ENCODE results near the gene FHL2. TPM values are rescaled to one million over a fixed set of nuclear protein-coding genes. Genes with fewer than 3 reads are reported as not detected.

Gene FHL2
- total RNA-seq, 1 donor from 2014 or later = 5.5 TPM

- H3K4me3 ChIP-seq = no peak overlapping the region
- DNase-seq (no peak), ATAC-seq (no peak)
- intact Hi-C loops (cut with DNase I) = no loop called here
- H3K36me3 ChIP-seq = peaks cover 6% of the 10 kb centered on the region
- H3K4me1 ChIP-seq = peaks cover 25% of the 10 kb centered on the region
- TF ChIP-seq, protein P1, sequence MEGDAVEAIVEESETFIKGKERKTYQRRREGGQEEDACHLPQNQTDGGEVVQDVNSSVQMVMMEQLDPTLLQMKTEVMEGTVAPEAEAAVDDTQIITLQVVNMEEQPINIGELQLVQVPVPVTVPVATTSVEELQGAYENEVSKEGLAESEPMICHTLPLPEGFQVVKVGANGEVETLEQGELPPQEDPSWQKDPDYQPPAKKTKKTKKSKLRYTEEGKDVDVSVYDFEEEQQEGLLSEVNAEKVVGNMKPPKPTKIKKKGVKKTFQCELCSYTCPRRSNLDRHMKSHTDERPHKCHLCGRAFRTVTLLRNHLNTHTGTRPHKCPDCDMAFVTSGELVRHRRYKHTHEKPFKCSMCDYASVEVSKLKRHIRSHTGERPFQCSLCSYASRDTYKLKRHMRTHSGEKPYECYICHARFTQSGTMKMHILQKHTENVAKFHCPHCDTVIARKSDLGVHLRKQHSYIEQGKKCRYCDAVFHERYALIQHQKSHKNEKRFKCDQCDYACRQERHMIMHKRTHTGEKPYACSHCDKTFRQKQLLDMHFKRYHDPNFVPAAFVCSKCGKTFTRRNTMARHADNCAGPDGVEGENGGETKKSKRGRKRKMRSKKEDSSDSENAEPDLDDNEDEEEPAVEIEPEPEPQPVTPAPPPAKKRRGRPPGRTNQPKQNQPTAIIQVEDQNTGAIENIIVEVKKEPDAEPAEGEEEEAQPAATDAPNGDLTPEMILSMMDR (IDR thresholded peaks at IDR 0.05) = no peak
- no peaks in the 10 kb centered on the region for H3K9me3 ChIP-seq
- H3K27me3 ChIP-seq (ENCODE audit: low read depth) = no peaks in the 10 kb centered on the region
- H3K27ac ChIP-seq = no peak overlapping the region
These were observed 27.0 kb downstream of the FHL2 start for GRCh38 chr2:105371810-105372209.

DNA sequence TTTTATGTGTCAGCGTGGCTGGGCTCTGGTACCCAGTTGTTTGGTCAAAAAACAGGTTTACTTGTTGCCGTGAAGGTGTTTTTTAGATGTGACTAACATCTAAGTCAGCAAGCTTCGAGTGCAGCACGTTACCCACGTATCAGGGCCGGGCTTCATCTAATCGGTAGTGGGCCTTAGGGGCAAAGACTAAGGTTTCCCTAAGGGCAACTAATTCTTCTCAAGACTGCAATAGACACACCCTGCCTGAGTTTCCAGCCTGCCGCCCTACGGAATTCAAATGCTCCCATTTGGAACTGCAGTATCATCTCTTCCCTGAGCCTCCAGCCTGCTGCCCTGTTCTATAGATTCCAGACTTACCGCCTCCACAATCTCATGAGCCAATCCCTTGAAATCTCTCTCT, 27.7 kb downstream of the FHL2 start:
- no peak overlapping the region for H3K4me3 ChIP-seq
- intact Hi-C loops (cut with DNase I) = no loop called here
- DNase-seq (no peak), ATAC-seq (no peak)
- H3K27me3 ChIP-seq (ENCODE audit: low read depth) = no peaks in the 10 kb centered on the region
- H3K4me1 ChIP-seq = peaks cover 25% of the 10 kb centered on the region
- no peak overlapping the region for H3K27ac ChIP-seq
- H3K9me3 ChIP-seq = no peaks in the 10 kb centered on the region
- TF ChIP-seq, protein P1 (IDR thresholded peaks at IDR 0.05) = no peak
- peaks cover 7% of the 10 kb centered on the region for H3K36me3 ChIP-seq

GRCh38 chr2:105369777-105370690, 28.8 kb downstream of the FHL2 start:
- intact Hi-C loops (cut with DNase I) = no loop called here
- no peak overlapping the region for H3K4me3 ChIP-seq
- peaks cover 9% of the 10 kb centered on the region for H3K36me3 ChIP-seq
- no peak overlapping the region for H3K27ac ChIP-seq
- peaks cover 25% of the 10 kb centered on the region for H3K4me1 ChIP-seq
- H3K27me3 ChIP-seq (ENCODE audit: low read depth) = no peaks in the 10 kb centered on the region
- DNase-seq (peak; percentile 89), ATAC-seq (peak; percentile 90 to 96)
- H3K9me3 ChIP-seq = no peaks in the 10 kb centered on the region
- TF ChIP-seq, protein P1 (IDR thresholded peaks at IDR 0.05) = peak; percentile 92

- H3K36me3 ChIP-seq = peaks cover 9% of the 10 kb centered on the region
- no peaks in the 10 kb centered on the region for H3K9me3 ChIP-seq
- no peak for DNase-seq
- peaks cover 20% of the 10 kb centered on the region for H3K4me1 ChIP-seq
- no peak overlapping the region for H3K27ac ChIP-seq
- intact Hi-C loops (cut with DNase I) = no loop called here
- TF ChIP-seq, protein P1 (IDR thresholded peaks at IDR 0.05) = no peak
- ATAC-seq = no peak
- H3K27me3 ChIP-seq (ENCODE audit: low read depth) = no peaks in the 10 kb centered on the region
- H3K4me3 ChIP-seq = no peak overlapping the region
These were observed 30.0 kb downstream of the FHL2 start for GRCh38 chr2:105368759-105369408.

DNA sequence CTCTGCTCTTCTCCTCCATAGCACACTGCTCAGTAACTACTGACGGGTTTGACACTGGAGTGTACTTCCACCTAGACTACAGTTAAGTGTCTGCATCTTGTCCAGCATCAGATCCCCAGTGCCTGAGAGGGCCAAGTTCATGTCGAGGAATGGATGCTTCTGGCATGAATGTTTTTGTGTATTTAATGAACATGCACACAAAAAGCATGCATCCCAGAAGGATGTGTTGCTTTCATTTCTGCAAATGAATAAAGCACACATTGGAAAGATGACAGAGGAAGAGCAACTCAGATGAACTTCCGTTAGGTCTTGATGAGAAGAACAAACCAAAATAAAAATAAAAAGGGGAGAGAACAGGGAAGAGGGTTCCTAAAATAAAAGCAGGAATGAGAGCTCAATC, 33.6 kb downstream of the FHL2 start:
- H3K27me3 ChIP-seq (ENCODE audit: low read depth) = no peaks in the 10 kb centered on the region
- H3K9me3 ChIP-seq = no peaks in the 10 kb centered on the region
- H3K27ac ChIP-seq = no peak overlapping the region
- H3K4me1 ChIP-seq = peaks cover 8% of the 10 kb centered on the region
- no peak overlapping the region for H3K4me3 ChIP-seq
- no peak for DNase-seq
- TF ChIP-seq, protein P1 (IDR thresholded peaks at IDR 0.05) = no peak
- intact Hi-C loops (cut with DNase I) = no loop called here
- no peak for ATAC-seq
- H3K36me3 ChIP-seq = peaks cover 32% of the 10 kb centered on the region

Data from lower lobe of right lung (tissue), 2 donors.